Lower leg skin (tissue), 4 donors: ENCODE measurements around the gene MIER2. TPM values are rescaled to one million over a fixed set of nuclear protein-coding genes. Genes with fewer than 3 reads are reported as not detected.
"Not testable (repeated sequence)": the region's sequence is repeated elsewhere in the genome, so short reads cannot be mapped to it uniquely, and the experiment has no call there.

ENCODE experiments used
- DNase-seq, 2 donors: peaks; one replicate each; pipeline ENCODE4 v3.0.0-alpha.2; 2019; ENCODE audit warnings: low spot score in 2 of 2
- H3K4me3 ChIP-seq: fragments of 200-600 bp; sonication (generic); 2 replicates; pipeline ENCODE4 v1.5.1; 2017; ENCODE audit warnings: mild to moderate bottlenecking, low read depth; ENCODE audit not compliant: poor library complexity, severe bottlenecking
- CTCF ChIP-seq, 3 donors: fragments of 450-650 bp; IDR thresholded peaks; one replicate each; pipeline ENCODE4 v1.5.1; 2016; ENCODE audit warnings: antibody characterized with exemption in 3 of 3, mild to moderate bottlenecking in 3 of 3, moderate library complexity in 2 of 3
- POLR2A ChIP-seq, 2 donors: fragments of 450-650 bp; IDR thresholded peaks; one replicate each; pipeline ENCODE4 v1.6.1; 2016 to 2017; ENCODE audit warnings: antibody characterized with exemption in 2 of 2, mild to moderate bottlenecking in 1 of 2, moderate library complexity in 1 of 2
- WGBS, 2 donors: methylation state at CpG; one replicate each; pipeline ENCODE4 v1.1.5; 2018; 5-methylcytosine and 5-hydroxymethylcytosine counted together
- intact Hi-C: fragments of 100-400 bp; cut with DNase I; formaldehyde crosslinking; loops from one replicate; pipeline ENCODE4 v1.15.0; 2023; ENCODE audit warnings: low total_unique reads
- total RNA-seq, 4 donors: library from RNA; depleted of rRNA; stranded (reverse); fragments of >200 nt; gene quantifications; one replicate each; pipeline ENCODE4 v1.1.0, GENCODE V29; 2016

Gene MIER2
- total RNA-seq, 4 donors from 2014 or later = 24.6 to 76.3 (median 51.8) TPM

GRCh38 chr19:390386-391206, 46.0 kb upstream of the MIER2 start:
- DNase-seq = no peak
- intact Hi-C loops = no loop called here
- no peak overlapping the region for H3K4me3 ChIP-seq
- TF ChIP-seq CTCF (IDR thresholded peaks at IDR 0.05) = no peak
- TF ChIP-seq POLR2A (IDR thresholded peaks at IDR 0.05) = no peak
- WGBS, 2 donors = 71 to 79% methylated on average over 26 to 29 of the region's 30 CpGs

- DNase-seq = no peak
- intact Hi-C loops = no loop called here
- WGBS, 2 donors = 79 to 81% methylated on average over 12 of the region's 12 CpGs
- H3K4me3 ChIP-seq = no peak overlapping the region
- TF ChIP-seq POLR2A (IDR thresholded peaks at IDR 0.05) (no peak), CTCF (IDR thresholded peaks at IDR 0.05) (no peak)
Observed at GRCh38 chr19:389935-390289, 45.3 kb upstream of the MIER2 start.

- intact Hi-C loops = no loop called here
- TF ChIP-seq CTCF (IDR thresholded peaks at IDR 0.05) (no peak), POLR2A (IDR thresholded peaks at IDR 0.05) (no peak)
- DNase-seq = no peak
- 50 to 58% methylated on average over 20 to 21 of the region's 21 CpGs for WGBS, 2 donors
- no peak overlapping the region for H3K4me3 ChIP-seq
Observed at GRCh38 chr19:389255-389934, 44.8 kb upstream of the MIER2 start.

- intact Hi-C loops = no loop called here
- no peak for DNase-seq
- H3K4me3 ChIP-seq = no peak overlapping the region
- WGBS, 2 donors = 68 to 87% methylated on average over 17 of the region's 17 CpGs
- no peak for TF ChIP-seq POLR2A (IDR thresholded peaks at IDR 0.05)
- TF ChIP-seq CTCF (IDR thresholded peaks at IDR 0.05) = no peak
Observed at GRCh38 chr19:388691-389090, 44.1 kb upstream of the MIER2 start.

GRCh38 chr19:387777-388176, 43.2 kb upstream of the MIER2 start:
- no peak for TF ChIP-seq CTCF (IDR thresholded peaks at IDR 0.05)
- no peak for TF ChIP-seq POLR2A (IDR thresholded peaks at IDR 0.05)
- DNase-seq = no peak
- WGBS, 2 donors = 88 to 91% methylated on average over 10 to 18 of the region's 21 CpGs
- intact Hi-C loops = no loop called here
- no peak overlapping the region for H3K4me3 ChIP-seq

GRCh38 chr19:386632-387301, 42.2 kb upstream of the MIER2 start:
- WGBS, 2 donors = 21 to 28% methylated on average over 12 to 16 of the region's 22 CpGs
- intact Hi-C loops, H3K4me3 ChIP-seq, DNase-seq: not testable (repeated sequence)

- DNase-seq, H3K4me3 ChIP-seq, intact Hi-C loops: not testable (repeated sequence)
- WGBS, 2 donors = 56 to 60% methylated on average over 8 of the region's 8 CpGs
Observed at GRCh38 chr19:386189-386588, 41.6 kb upstream of the MIER2 start.
